Measurements from ENCODE around the gene ANO2.

Gene ANO2

DNA sequence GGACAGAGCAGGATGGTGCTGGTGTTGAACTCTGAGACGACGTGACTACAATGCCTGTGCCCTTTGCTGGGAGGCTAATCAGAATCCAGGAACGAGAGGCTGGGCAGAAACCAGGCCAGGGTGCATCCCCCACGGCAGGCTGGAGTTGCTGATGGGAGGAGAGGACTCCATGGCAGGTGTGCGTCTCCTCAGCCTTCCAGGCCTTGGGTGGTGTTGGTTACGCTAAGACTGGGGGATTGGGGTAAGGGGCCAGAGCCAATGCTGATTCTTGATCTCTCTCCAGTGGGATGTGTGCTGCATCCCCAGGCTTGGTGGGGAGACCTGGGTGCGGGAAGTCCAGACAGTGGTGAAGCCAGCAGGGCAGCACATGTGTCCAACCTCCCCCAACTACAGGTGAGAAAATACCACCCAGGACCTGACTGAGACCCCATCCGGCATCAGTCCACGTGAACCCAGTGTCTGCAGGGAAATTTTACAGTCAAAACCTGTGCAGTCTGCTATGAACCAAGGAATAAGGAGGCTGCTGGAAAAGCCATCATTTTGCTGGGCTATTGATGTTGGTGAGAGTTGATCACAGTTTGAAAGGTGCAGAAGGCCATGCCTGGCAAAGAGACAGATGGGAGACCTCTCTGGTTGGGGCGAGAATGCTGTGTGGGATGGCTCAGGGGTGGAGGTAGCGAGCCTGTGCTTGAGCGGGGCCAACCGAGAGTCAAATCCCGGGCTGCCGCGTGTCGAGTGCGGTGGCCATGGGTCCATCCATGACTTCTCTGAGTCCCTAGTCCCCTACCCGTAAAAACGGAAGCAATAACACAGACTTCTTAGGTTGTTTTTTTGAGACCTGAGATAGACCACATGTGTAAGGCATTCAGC is 423.4 kb downstream of the ANO2 start:
- no peaks in the 10 kb centered on the region for H3K36me3 ChIP-seq (ENCODE audit: control insufficient read depth, insufficient read depth, low read length)
- 97% methylated on average over 20 of the region's 20 CpGs for WGBS, 2 experiments

DNA sequence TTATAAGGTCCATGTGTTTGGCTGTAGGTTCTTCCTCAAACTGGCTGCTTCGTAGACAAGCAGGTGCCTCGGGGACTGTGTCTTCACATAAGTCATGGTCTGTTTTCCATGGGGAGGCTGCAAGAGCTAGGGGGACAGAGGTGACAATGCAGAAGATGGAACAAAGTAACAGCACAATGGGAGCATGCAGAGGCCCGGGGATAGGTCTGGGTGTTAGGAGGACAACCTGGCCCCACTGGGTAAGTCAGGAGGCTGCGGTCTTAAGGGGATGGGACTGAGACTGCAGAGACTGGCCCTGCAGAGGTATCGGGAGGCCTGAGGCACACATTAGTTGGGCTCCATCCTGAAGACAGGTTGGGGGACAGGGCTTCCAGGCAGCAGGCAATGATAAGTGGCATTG is 424.2 kb downstream of the ANO2 start:
- Histone ChIP-seq H3K4me3 (ENCODE audit: insufficient read depth, low read depth, low read length) (no peak overlapping the region), H3K4me1 (ENCODE audit: control insufficient read depth, insufficient read depth, low read length) (peaks cover 18% of the 10 kb centered on the region), H3K27ac (ENCODE audit: insufficient read depth, low read depth, low read length, poor library complexity, severe bottlenecking) (no peak overlapping the region), H3K9me3 (ENCODE audit: control insufficient read depth, low read length) (no peaks in the 10 kb centered on the region), H3K36me3 (ENCODE audit: control insufficient read depth, insufficient read depth, low read length) (no peaks in the 10 kb centered on the region), H3K27me3 (ENCODE audit: control insufficient read depth, insufficient read depth, low read length, poor library complexity, severe bottlenecking) (no peaks in the 10 kb centered on the region)
- 93 to 96% methylated on average over 5 of the region's 5 CpGs for WGBS, 2 experiments

More for the DNA sequence above, 423.4 kb downstream of the ANO2 start:
- Histone ChIP-seq H3K9me3 (ENCODE audit: control insufficient read depth, low read length) (no peaks in the 10 kb centered on the region), H3K4me1 (ENCODE audit: control insufficient read depth, insufficient read depth, low read length) (peaks cover 12% of the 10 kb centered on the region), H3K27ac (ENCODE audit: insufficient read depth, low read depth, low read length, poor library complexity, severe bottlenecking) (no peak overlapping the region), H3K27me3 (ENCODE audit: control insufficient read depth, insufficient read depth, low read length, poor library complexity, severe bottlenecking) (no peaks in the 10 kb centered on the region), H3K4me3 (ENCODE audit: insufficient read depth, low read depth, low read length) (no peak overlapping the region)

DNA sequence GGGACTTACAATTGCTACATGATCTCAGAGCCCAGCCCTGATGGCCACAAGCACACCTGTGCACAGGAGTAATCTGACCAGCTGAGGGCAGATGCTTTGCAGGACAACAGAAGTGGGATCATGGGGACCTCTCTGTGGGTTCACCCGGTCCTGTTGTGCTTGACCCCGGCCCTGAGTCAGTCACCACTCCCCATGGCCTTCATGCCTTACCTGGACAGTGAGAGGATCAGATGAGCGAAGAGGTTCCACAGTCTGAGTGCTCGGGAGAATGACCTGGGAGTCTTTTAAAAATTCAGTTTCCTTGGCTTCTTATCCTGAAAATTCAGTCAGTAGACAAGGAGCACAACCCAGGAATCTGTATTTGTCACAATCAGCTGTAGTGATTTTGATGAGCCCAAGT is 425.0 kb downstream of the ANO2 start:
- 94 to 95% methylated on average over 4 of the region's 4 CpGs for WGBS, 2 experiments
- no peak overlapping the region for H3K4me3 ChIP-seq (ENCODE audit: insufficient read depth, low read depth, low read length)
- H3K4me1 ChIP-seq (ENCODE audit: control insufficient read depth, insufficient read depth, low read length): peaks cover 18% of the 10 kb centered on the region
- no peaks in the 10 kb centered on the region for H3K27me3 ChIP-seq (ENCODE audit: control insufficient read depth, insufficient read depth, low read length, poor library complexity, severe bottlenecking)
- H3K27ac ChIP-seq (ENCODE audit: insufficient read depth, low read depth, low read length, poor library complexity, severe bottlenecking): no peak overlapping the region
- H3K36me3 ChIP-seq (ENCODE audit: control insufficient read depth, insufficient read depth, low read length): no peaks in the 10 kb centered on the region
- no peaks in the 10 kb centered on the region for H3K9me3 ChIP-seq (ENCODE audit: control insufficient read depth, low read length)

DNA sequence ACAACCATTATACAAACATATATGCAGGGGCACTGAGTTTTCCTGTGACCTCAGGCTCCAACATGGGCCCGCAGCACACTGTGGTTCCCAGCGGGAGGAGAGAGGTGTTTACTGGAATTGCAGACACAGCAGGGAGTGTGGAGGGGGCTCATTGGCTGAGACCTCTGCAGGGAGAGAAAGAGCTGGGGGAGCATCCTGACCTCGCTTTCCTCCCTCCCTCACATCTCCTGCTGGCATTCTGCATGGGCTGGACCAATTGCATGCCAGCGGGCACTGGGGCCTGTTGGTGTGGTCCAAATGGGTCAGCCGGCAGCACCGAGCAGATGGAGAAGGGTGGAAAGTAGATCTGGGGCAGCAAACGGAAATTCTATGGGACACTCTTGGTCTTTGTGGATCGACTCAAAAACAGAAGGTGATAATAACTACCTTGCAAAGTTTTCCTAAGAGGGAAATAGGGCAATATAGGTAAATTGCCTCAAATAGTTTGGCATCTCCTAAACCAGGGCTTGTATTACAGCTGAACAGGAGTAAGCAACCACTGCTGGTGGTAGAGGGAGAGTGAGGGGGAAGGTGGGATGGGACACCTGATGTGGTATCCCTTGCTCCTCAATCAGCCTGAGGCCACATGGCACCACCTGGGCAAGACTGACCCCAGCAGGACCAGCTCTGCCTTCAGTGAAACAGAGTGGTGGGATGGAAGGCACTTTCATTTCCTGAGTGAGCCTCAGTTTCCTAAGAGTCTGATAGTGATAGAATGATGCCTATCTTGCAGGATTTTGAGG is 426.3 kb downstream of the ANO2 start:
- Histone ChIP-seq H3K36me3 (ENCODE audit: control insufficient read depth, insufficient read depth, low read length) (no peaks in the 10 kb centered on the region), H3K9me3 (ENCODE audit: control insufficient read depth, low read length) (no peaks in the 10 kb centered on the region), H3K4me1 (ENCODE audit: control insufficient read depth, insufficient read depth, low read length) (peaks cover 18% of the 10 kb centered on the region), H3K27me3 (ENCODE audit: control insufficient read depth, insufficient read depth, low read length, poor library complexity, severe bottlenecking) (no peaks in the 10 kb centered on the region), H3K4me3 (ENCODE audit: insufficient read depth, low read depth, low read length) (no peak overlapping the region), H3K27ac (ENCODE audit: insufficient read depth, low read depth, low read length, poor library complexity, severe bottlenecking) (no peak overlapping the region)
- WGBS, 2 experiments: 67 to 68% methylated on average over 8 of the region's 8 CpGs

- H3K4me3 ChIP-seq (ENCODE audit: insufficient read depth, low read depth, low read length): no peak overlapping the region
- peak overlapping the region; percentile 55 for H3K27ac ChIP-seq (ENCODE audit: insufficient read depth, low read depth, low read length, poor library complexity, severe bottlenecking)
- no peaks in the 10 kb centered on the region for H3K9me3 ChIP-seq (ENCODE audit: control insufficient read depth, low read length)
- peaks cover 24% of the 10 kb centered on the region for H3K4me1 ChIP-seq (ENCODE audit: control insufficient read depth, insufficient read depth, low read length)
- 77 to 78% methylated on average over 8 of the region's 8 CpGs for WGBS, 2 experiments
- no peaks in the 10 kb centered on the region for H3K36me3 ChIP-seq (ENCODE audit: control insufficient read depth, insufficient read depth, low read length)
- no peaks in the 10 kb centered on the region for H3K27me3 ChIP-seq (ENCODE audit: control insufficient read depth, insufficient read depth, low read length, poor library complexity, severe bottlenecking)
Measured at GRCh38 chr12:5516371-5517241, 428.5 kb downstream of the ANO2 start.

GRCh38 chr12:5515458-5515857 is 429.6 kb downstream of the ANO2 start:
- Histone ChIP-seq H3K36me3 (ENCODE audit: control insufficient read depth, insufficient read depth, low read length) (no peaks in the 10 kb centered on the region), H3K4me1 (ENCODE audit: control insufficient read depth, insufficient read depth, low read length) (peaks cover 24% of the 10 kb centered on the region), H3K27ac (ENCODE audit: insufficient read depth, low read depth, low read length, poor library complexity, severe bottlenecking) (no peak overlapping the region), H3K9me3 (ENCODE audit: control insufficient read depth, low read length) (no peaks in the 10 kb centered on the region), H3K27me3 (ENCODE audit: control insufficient read depth, insufficient read depth, low read length, poor library complexity, severe bottlenecking) (no peaks in the 10 kb centered on the region), H3K4me3 (ENCODE audit: insufficient read depth, low read depth, low read length) (no peak overlapping the region)
- 94 to 100% methylated on average over 1 of the region's 1 CpG for WGBS, 2 experiments

GRCh38 chr12:5514545-5514944 is 430.5 kb downstream of the ANO2 start:
- WGBS, 2 experiments: 92 to 95% methylated on average over 4 of the region's 4 CpGs
- Histone ChIP-seq H3K36me3 (ENCODE audit: control insufficient read depth, insufficient read depth, low read length) (no peaks in the 10 kb centered on the region), H3K4me3 (ENCODE audit: insufficient read depth, low read depth, low read length) (no peak overlapping the region), H3K4me1 (ENCODE audit: control insufficient read depth, insufficient read depth, low read length) (peaks cover 24% of the 10 kb centered on the region), H3K27me3 (ENCODE audit: control insufficient read depth, insufficient read depth, low read length, poor library complexity, severe bottlenecking) (no peaks in the 10 kb centered on the region), H3K27ac (ENCODE audit: insufficient read depth, low read depth, low read length, poor library complexity, severe bottlenecking) (no peak overlapping the region), H3K9me3 (ENCODE audit: control insufficient read depth, low read length) (no peaks in the 10 kb centered on the region)

DNA sequence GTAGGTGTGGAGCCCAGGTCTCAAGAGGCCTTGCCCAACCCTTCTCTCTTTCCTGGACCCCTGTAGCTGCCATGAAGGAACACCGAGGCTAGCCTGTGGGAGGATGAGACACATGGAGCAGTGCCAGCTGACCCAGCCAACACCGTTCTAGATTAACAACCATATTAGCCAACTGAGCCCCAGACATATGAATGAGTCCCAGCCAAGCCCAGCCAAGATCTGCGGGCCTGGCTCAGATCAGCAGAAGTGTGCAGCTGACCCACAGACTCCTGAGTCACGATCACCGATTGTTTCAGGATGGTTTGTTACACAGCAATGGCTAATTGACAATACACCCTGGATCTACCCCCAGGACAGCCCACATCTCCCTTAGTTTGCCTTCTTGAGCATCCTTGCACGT is 431.0 kb downstream of the ANO2 start:
- Histone ChIP-seq H3K27ac (ENCODE audit: insufficient read depth, low read depth, low read length, poor library complexity, severe bottlenecking) (no peak overlapping the region), H3K27me3 (ENCODE audit: control insufficient read depth, insufficient read depth, low read length, poor library complexity, severe bottlenecking) (no peaks in the 10 kb centered on the region), H3K36me3 (ENCODE audit: control insufficient read depth, insufficient read depth, low read length) (no peaks in the 10 kb centered on the region), H3K9me3 (ENCODE audit: control insufficient read depth, low read length) (no peaks in the 10 kb centered on the region), H3K4me3 (ENCODE audit: insufficient read depth, low read depth, low read length) (no peak overlapping the region), H3K4me1 (ENCODE audit: control insufficient read depth, insufficient read depth, low read length) (peaks cover 24% of the 10 kb centered on the region)
- WGBS, 2 experiments: 93 to 97% methylated on average over 6 of the region's 6 CpGs

- no peak overlapping the region for H3K4me3 ChIP-seq (ENCODE audit: insufficient read depth, low read depth, low read length)
- H3K27me3 ChIP-seq (ENCODE audit: control insufficient read depth, insufficient read depth, low read length, poor library complexity, severe bottlenecking): no peaks in the 10 kb centered on the region
- H3K36me3 ChIP-seq (ENCODE audit: control insufficient read depth, insufficient read depth, low read length): no peaks in the 10 kb centered on the region
- no peak overlapping the region for H3K27ac ChIP-seq (ENCODE audit: insufficient read depth, low read depth, low read length, poor library complexity, severe bottlenecking)
- 94% methylated on average over 4 of the region's 4 CpGs for WGBS, 2 experiments
- H3K9me3 ChIP-seq (ENCODE audit: control insufficient read depth, low read length): no peaks in the 10 kb centered on the region
- H3K4me1 ChIP-seq (ENCODE audit: control insufficient read depth, insufficient read depth, low read length): peaks cover 20% of the 10 kb centered on the region
Measured at GRCh38 chr12:5513406-5513805, 431.7 kb downstream of the ANO2 start.
